Activated naive CD4-positive, alpha-beta T cell treated with anti-CD3 and anti-CD28 coated beads, Interleukin-2, amount 50 U/mL, for 16 hours (primary cell): ENCODE results near the gene ASS1.

Source experiments
- DNase-seq: peaks from one replicate; pipeline ENCODE4 v3.0.0-alpha.2; 2020

Gene ASS1

GRCh38 chr9:130537346-130538050 lies 92.7 kb downstream of the ASS1 start:
- no peak for DNase-seq

GRCh38 chr9:130539420-130540223 lies 94.9 kb downstream of the ASS1 start:
- no peak for DNase-seq

GRCh38 chr9:130541533-130541932 lies 96.8 kb downstream of the ASS1 start:
- no peak for DNase-seq

- no peak for DNase-seq
Measured at GRCh38 chr9:130542038-130542437, 97.3 kb downstream of the ASS1 start.

GRCh38 chr9:130542457-130543228 lies 97.9 kb downstream of the ASS1 start:
- no peak for DNase-seq

GRCh38 chr9:130543368-130543767 lies 98.6 kb downstream of the ASS1 start:
- DNase-seq, result no peak

GRCh38 chr9:130543859-130544258 lies 99.1 kb downstream of the ASS1 start:
- no peak for DNase-seq

- DNase-seq, result no peak
Measured at GRCh38 chr9:130544364-130544763, 99.6 kb downstream of the ASS1 start.

GRCh38 chr9:130548103-130548502 lies 103.3 kb downstream of the ASS1 start:
- DNase-seq, result no peak

GRCh38 chr9:130549093-130549735 lies 104.5 kb downstream of the ASS1 start:
- DNase-seq, result no peak
